Activated T-helper 1 cell treated with anti-CD3 and anti-CD28 coated beads, Interleukin-12 subunit alpha, Interleukin-12 subunit beta, Interleukin-2, Interleukin-4 antibody, amounts not matched to agents 30 ng/mL and 10 ng/mL and 1 ng/mL, durations not matched to agents 14 hours and 24 hours and 36 hours (primary cell): ENCODE measurements around the gene PARP2. TPM values are rescaled to one million over a fixed set of nuclear protein-coding genes. Genes with fewer than 3 reads are reported as not detected.
"Not testable (repeated sequence)": the region's sequence is repeated elsewhere in the genome, so short reads cannot be mapped to it uniquely, and the experiment has no call there.

Source experiments
- DNase-seq: peaks from one replicate; pipeline ENCODE4 v3.0.0; 2021; ENCODE audit warnings: low spot score
- H3K27ac Mint-ChIP-seq: one replicate; pipeline ENCODE4 v1.8.0; 2021; ENCODE audit warnings: mild to moderate bottlenecking, mixed read lengths
- H3K27me3 Mint-ChIP-seq: one replicate; pipeline ENCODE4 v1.8.0; 2022; ENCODE audit warnings: mild to moderate bottlenecking, moderate library complexity, mixed read lengths; ENCODE audit not compliant: insufficient read depth
- H3K36me3 Mint-ChIP-seq: one replicate; pipeline ENCODE4 v1.8.0; 2021; ENCODE audit warnings: low read depth, mixed read lengths
- H3K4me1 Mint-ChIP-seq: one replicate; pipeline ENCODE4 v1.8.0; 2021; ENCODE audit warnings: low read depth, mixed read lengths
- H3K4me3 Mint-ChIP-seq: one replicate; pipeline ENCODE4 v1.8.0; 2021; ENCODE audit warnings: mild to moderate bottlenecking, moderate library complexity, mixed read lengths
- H3K9me3 Mint-ChIP-seq: one replicate; pipeline ENCODE4 v1.8.0; 2021; ENCODE audit warnings: mixed read lengths
- intact Hi-C: fragments of 100-400 bp; cut with micrococcal nuclease; formaldehyde crosslinking; loops from one replicate; pipeline ENCODE4 v1.15.1; 2024
- total RNA-seq: library from RNA; stranded (reverse); gene quantifications from 2 replicates; pipeline ENCODE4 v1.2.3, GENCODE V29; 2022

Gene PARP2
- total RNA-seq, 1 donor from 2014 or later: 32.5 TPM

DNA sequence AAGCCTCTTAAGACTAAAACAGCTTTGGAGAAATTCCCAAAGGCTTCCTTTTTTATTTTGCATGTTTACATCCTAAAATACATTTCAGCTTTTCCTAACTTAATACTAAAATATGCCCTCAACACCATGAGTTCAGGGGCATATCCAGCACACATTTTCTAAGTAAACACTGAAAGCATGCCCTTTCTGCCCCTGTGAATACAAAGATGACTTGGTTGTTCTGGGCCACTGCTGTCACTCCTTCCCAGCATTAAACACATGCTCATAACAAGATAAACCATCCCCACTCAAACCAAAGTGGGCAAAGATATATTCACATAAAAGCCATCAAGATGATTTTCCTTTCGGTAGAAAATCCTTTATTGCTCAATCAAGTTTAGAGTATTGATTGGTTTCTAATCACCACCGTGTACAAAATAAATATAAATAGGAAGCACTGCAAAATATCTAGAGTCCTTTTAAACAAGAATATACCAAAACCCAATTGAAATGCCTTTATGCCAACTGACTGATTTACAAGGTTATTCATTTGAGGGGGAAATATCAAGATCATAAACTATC is 12.3 kb upstream of the PARP2 start:
- DNase-seq: no peak
- peak overlapping the region; percentile 64 for H3K4me3 Mint-ChIP-seq
- H3K9me3 Mint-ChIP-seq: no peaks in the 10 kb centered on the region
- peak overlapping the region; percentile 11 for H3K27ac Mint-ChIP-seq
- no peaks in the 10 kb centered on the region for H3K27me3 Mint-ChIP-seq
- H3K4me1 Mint-ChIP-seq: peaks cover 71% of the 10 kb centered on the region
- peaks cover 21% of the 10 kb centered on the region for H3K36me3 Mint-ChIP-seq
- intact Hi-C loops: loop anchor here (10.0 kb wide), 1 partner anchor 644 kb away; no protein-coding TSS in a partner anchor

DNA sequence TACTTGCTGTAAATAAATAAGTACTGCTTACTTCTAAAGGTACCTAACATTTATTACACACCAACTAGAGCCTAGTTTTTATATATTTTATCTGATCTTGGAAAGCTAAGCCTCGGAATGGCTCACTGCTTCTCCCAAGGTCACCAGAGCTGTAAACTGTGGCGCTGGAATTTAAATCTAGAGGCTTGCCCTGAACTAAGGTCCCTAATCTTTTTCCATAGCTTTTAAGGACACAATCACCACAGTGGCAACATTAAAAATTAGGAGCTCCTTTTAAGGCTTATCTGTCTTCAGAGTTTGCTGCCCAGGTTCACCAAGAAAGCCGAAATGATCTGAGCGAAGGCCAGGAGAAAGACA is 11.0 kb upstream of the PARP2 start:
- Mint-ChIP-seq H3K4me3 (peak overlapping the region; percentile 98), H3K27ac (peak overlapping the region; percentile 91), H3K4me1 (peaks cover 64% of the 10 kb centered on the region), H3K27me3 (no peaks in the 10 kb centered on the region), H3K9me3 (no peaks in the 10 kb centered on the region), H3K36me3 (peaks cover 19% of the 10 kb centered on the region)
- DNase-seq: no peak
- intact Hi-C loops: loop anchor here (2.0 to 10.0 kb wide), 3 partner anchors 80 to 642 kb away; partner anchors contain the start of gene TEP1

DNA sequence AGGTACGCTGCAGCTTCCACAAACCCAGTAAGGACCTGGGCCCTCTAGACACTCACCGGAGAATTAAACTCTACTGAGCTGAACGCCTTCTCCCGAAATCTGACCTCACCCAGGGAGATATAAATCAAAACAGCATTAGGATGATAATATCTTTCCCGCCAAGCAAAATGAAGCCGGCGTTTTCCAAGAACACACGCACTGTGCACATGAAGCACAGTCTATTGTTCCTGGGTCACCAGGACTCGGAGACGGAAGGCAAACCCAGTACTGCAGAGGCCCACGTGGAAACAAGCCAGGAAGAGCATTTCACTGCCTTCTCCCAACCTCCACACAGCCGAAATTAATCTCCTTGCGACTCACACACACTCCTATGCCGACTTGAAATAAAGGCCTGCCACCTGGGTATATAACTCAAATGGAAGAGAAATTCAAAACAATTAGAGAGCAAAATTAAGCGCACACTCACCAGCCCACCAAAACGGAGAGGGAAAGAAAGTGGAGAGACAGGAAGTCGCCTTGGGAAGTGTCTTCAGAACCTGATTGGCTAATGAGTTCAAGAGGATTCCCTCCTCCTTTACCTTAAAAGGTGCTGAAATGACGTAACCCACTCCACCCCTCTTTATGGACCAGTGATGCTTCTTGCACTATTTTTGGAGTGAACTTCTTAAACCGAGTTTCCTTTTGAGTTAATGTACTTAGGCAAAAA is 10.5 kb upstream of the PARP2 start, which contains the start of gene CCNB1IP1:
TSS of gene CCNB1IP1 (minus strand) at position 492 of the 706 bp plus-strand sequence. CDS start 16,756 bp downstream, outside the sequence.
- Mint-ChIP-seq H3K4me1 (peaks cover 59% of the 10 kb centered on the region), H3K36me3 (peaks cover 17% of the 10 kb centered on the region), H3K9me3 (no peaks in the 10 kb centered on the region), H3K4me3 (peak within 1 kb of the TSS; percentile 98), H3K27ac (peak within 1 kb of the TSS; percentile 91), H3K27me3 (peaks cover 5% of the 10 kb centered on the region)
- intact Hi-C loops: loop anchor here (1.0 to 10.0 kb wide), 6 partner anchors 10 to 642 kb away; partner anchors contain the start of genes PARP2, PIP4P1 and TEP1
- DNase-seq: peak; percentile 62

DNA sequence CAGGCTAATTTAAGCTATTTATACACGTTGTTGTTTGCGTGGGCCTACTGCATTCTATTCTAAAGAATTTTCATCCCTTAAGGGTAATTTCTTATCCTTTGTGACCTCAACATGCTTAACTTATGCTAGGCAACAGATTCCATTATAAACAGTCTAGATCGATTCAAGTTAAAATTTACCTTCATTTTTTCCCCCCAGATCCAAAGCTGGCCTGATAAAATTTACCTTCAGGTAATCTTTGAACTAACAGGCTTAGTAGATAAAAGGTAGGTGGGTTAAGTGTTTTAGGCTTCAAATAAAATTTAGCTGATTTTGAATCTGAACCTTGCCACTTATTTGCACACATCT is 10.0 kb upstream of the PARP2 start:
- intact Hi-C loops: loop anchor here (1.0 to 10.0 kb wide), 6 partner anchors 10 to 641 kb away; partner anchors contain the start of genes PARP2, PIP4P1 and TEP1
- peak overlapping the region; percentile 98 for H3K4me3 Mint-ChIP-seq
- peak overlapping the region; percentile 91 for H3K27ac Mint-ChIP-seq
- no peaks in the 10 kb centered on the region for H3K9me3 Mint-ChIP-seq
- no peak for DNase-seq
- peaks cover 5% of the 10 kb centered on the region for H3K27me3 Mint-ChIP-seq
- H3K4me1 Mint-ChIP-seq: peaks cover 53% of the 10 kb centered on the region
- H3K36me3 Mint-ChIP-seq: peaks cover 17% of the 10 kb centered on the region

DNA sequence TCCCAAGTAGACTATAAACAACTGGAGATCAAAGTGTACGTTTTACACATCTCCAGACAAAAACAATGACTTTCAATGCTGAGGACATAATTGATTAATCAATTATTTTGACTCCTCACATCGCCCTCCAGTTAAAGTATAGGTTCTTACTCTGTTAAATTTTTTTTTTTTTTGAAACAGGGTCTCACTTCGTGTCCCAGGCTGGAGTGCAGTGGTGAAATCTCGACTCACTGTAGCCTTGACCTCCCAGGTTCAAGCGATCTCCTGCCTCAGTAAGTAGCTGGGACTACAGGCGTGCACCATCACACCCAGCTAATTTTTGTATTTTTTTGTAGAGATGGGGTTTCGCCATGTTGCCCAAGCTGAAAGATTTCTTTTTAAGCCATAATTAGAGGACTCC is 9.4 kb upstream of the PARP2 start:
- H3K9me3 Mint-ChIP-seq: no peaks in the 10 kb centered on the region
- H3K4me1 Mint-ChIP-seq: peaks cover 48% of the 10 kb centered on the region
- peaks cover 10% of the 10 kb centered on the region for H3K27me3 Mint-ChIP-seq
- no peak overlapping the region for H3K27ac Mint-ChIP-seq
- no peak for DNase-seq
- H3K4me3 Mint-ChIP-seq: peak overlapping the region; percentile 98
- intact Hi-C loops: loop anchor here (10.0 kb wide), 1 partner anchor 641 kb away; no protein-coding TSS in a partner anchor
- peaks cover 13% of the 10 kb centered on the region for H3K36me3 Mint-ChIP-seq

DNA sequence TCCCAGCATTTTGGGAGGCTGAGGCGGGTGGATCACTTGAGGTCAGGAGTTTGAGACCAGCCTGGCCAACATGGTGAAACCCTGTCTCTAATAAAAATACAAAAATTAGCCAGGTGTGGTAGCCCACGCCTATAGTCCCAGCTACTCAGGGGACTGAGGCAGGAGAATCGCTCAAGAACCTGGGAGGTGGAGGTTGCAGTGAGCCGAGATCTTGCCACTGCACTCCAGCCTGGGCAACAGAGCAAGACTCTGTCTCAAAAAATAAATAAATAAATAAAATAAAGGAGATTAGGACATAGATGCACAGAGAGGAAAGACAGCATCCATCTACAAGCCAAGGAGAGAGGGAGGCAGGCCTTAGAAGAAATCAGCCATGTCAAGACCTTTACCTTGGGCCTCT is 2.4 kb upstream of the PARP2 start:
- H3K36me3 Mint-ChIP-seq, H3K9me3 Mint-ChIP-seq, DNase-seq, H3K27ac Mint-ChIP-seq: not testable (repeated sequence)
- Mint-ChIP-seq H3K27me3 (peaks cover 11% of the 10 kb centered on the region), H3K4me1 (peaks cover 19% of the 10 kb centered on the region), H3K4me3 (peak overlapping the region; percentile 15)
- intact Hi-C loops: loop anchor here (5.0 kb wide), 1 partner anchor 291 kb away; no protein-coding TSS in a partner anchor

DNA sequence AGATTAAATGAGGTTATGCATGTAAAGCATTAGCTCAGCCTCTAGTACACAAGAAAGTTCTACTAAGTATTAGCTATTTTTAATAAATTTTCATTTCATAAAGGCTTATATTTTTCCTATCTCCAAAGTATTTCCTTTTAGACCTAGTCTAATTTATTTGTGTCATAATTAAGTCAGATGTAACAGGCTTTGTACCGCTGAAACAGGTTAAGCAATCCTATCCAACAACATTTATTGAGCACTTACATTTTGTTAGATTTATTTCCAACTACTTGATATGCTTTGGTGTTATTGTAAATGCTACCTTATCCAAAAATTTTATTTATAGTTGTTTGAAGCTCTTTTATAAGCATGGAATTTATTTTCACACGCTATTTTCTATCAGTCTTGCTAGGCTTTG is 1.8 kb upstream of the PARP2 start:
- H3K4me1 Mint-ChIP-seq: peaks cover 19% of the 10 kb centered on the region
- H3K4me3 Mint-ChIP-seq: peak overlapping the region; percentile 95
- peaks cover 11% of the 10 kb centered on the region for H3K27me3 Mint-ChIP-seq
- no peak overlapping the region for H3K27ac Mint-ChIP-seq
- H3K36me3 Mint-ChIP-seq: peaks cover 14% of the 10 kb centered on the region
- H3K9me3 Mint-ChIP-seq: no peaks in the 10 kb centered on the region
- DNase-seq: no peak
- intact Hi-C loops: loop anchor here (2.0 to 5.0 kb wide), 2 partner anchors 15 to 291 kb away; no protein-coding TSS in a partner anchor

DNA sequence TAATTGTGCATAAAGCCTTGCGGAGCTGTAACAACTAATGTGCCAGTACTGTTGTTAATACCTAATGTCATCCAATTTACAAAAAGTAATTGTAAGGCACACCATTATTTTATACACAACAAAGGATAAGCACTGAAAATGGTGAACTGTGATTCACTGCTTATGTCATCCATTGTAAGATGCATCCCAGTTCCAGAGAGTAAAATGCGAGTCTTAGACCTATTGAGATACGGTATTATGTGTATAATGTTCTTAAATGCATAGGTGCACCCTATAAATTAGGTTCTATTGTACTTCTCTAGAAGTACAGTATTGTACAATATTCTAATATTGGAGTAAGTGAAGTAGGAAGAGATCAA is 406 bp downstream of the PARP2 start:
- no peaks in the 10 kb centered on the region for H3K9me3 Mint-ChIP-seq
- H3K27me3 Mint-ChIP-seq: peaks cover 3% of the 10 kb centered on the region
- H3K4me3 Mint-ChIP-seq: peak overlapping the region; percentile 95

DNA sequence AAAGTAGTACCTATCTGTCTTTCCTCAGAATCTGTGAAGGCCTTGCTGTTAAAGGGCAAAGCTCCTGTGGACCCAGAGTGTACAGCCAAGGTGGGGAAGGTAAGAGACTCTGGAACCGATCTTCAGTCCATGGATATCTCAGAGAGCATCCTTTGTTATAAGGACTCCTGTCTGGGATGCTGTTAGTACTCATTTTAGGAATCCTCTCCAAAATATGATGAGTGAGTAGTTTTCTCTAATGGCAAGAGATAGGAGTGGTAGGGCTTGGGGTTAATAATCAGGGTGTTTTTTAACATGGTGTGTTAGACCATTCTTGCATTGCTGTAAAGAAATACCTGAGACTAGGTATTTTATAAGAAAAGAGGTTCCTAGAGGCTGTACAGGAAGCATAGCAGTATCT is 1.9 kb downstream of the PARP2 start:
- intact Hi-C loops: no loop called here
- H3K36me3 Mint-ChIP-seq: peaks cover 24% of the 10 kb centered on the region
- DNase-seq: no peak
- H3K27ac Mint-ChIP-seq: no peak overlapping the region
- H3K27me3 Mint-ChIP-seq: no peaks in the 10 kb centered on the region
- no peaks in the 10 kb centered on the region for H3K9me3 Mint-ChIP-seq
- peaks cover 21% of the 10 kb centered on the region for H3K4me1 Mint-ChIP-seq
- no peak overlapping the region for H3K4me3 Mint-ChIP-seq

More for the DNA sequence above, 406 bp downstream of the PARP2 start:
- Mint-ChIP-seq H3K36me3 (peaks cover 18% of the 10 kb centered on the region), H3K4me1 (peaks cover 19% of the 10 kb centered on the region), H3K27ac (peak overlapping the region; percentile 96)
- intact Hi-C loops: loop anchor here (1.0 to 5.0 kb wide), 11 partner anchors 11 to 338 kb away; partner anchors contain the start of genes CCNB1IP1, OSGEP, PIP4P1 and PNP
- DNase-seq: no peak

DNA sequence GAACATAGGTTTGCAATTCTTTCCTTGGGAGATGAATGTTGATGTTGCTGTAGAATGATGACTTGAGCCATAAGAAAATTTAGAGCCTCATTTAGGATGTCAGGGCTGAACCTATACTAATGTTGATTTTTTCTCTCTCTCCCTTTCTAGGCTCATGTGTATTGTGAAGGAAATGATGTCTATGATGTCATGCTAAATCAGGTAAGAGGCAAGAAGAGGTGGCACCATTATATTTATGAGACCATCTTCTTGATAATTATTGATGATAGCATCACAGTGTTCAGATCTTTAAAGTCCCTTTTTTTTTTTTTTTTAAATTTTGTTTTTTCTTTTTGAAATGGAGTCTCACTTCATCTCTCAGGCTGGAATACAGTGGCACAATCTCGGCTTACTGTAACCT is 3.3 kb downstream of the PARP2 start:
- H3K36me3 Mint-ChIP-seq: peaks cover 29% of the 10 kb centered on the region
- H3K27ac Mint-ChIP-seq: no peak overlapping the region
- H3K27me3 Mint-ChIP-seq: no peaks in the 10 kb centered on the region
- no peaks in the 10 kb centered on the region for H3K9me3 Mint-ChIP-seq
- DNase-seq: no peak
- no peak overlapping the region for H3K4me3 Mint-ChIP-seq
- intact Hi-C loops: no loop called here
- H3K4me1 Mint-ChIP-seq: peaks cover 24% of the 10 kb centered on the region

DNA sequence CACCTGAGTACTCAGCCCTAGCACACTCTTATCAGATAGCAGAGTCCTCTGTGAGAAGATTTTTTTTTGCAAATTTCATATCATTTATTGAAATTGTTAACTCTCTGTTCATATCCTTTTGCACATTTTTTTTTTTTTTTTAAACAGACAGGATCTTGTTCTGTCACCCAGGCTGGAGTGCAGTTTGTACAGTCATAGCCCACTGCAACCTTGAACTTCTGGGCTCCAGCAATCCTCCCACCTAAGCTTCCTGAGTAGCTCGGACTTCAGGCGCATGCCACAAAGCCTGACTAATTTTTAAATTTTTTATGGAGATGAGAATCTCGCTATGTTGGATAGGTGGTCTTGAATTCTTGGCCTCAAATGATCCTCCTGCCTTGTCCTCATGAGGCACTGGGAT is 4.3 kb downstream of the PARP2 start:
- H3K27ac Mint-ChIP-seq: no peak overlapping the region
- DNase-seq: no peak
- H3K4me1 Mint-ChIP-seq: peaks cover 24% of the 10 kb centered on the region
- intact Hi-C loops: no loop called here
- peaks cover 35% of the 10 kb centered on the region for H3K36me3 Mint-ChIP-seq
- no peaks in the 10 kb centered on the region for H3K27me3 Mint-ChIP-seq
- no peak overlapping the region for H3K4me3 Mint-ChIP-seq
- no peaks in the 10 kb centered on the region for H3K9me3 Mint-ChIP-seq

DNA sequence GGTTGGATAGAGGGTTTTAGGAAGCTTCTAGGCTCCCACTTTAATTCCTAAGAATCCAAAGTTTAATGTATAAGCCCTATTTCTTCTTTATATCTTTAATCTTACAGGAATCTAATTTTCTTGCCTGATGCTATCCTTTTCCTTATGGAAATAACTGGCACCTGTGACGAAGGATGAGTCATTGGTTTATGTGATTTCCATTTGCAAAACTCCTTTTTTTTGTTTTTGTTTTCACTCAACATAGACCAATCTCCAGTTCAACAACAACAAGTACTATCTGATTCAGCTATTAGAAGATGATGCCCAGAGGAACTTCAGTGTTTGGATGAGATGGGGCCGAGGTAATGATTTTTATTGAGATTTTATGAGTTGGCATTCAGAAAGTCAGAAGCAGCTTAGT is 6.8 kb downstream of the PARP2 start:
- Mint-ChIP-seq H3K4me3 (no peak overlapping the region), H3K36me3 (peaks cover 39% of the 10 kb centered on the region), H3K27me3 (no peaks in the 10 kb centered on the region), H3K9me3 (no peaks in the 10 kb centered on the region), H3K27ac (no peak overlapping the region), H3K4me1 (peaks cover 10% of the 10 kb centered on the region)
- intact Hi-C loops: no loop called here
- DNase-seq: no peak

DNA sequence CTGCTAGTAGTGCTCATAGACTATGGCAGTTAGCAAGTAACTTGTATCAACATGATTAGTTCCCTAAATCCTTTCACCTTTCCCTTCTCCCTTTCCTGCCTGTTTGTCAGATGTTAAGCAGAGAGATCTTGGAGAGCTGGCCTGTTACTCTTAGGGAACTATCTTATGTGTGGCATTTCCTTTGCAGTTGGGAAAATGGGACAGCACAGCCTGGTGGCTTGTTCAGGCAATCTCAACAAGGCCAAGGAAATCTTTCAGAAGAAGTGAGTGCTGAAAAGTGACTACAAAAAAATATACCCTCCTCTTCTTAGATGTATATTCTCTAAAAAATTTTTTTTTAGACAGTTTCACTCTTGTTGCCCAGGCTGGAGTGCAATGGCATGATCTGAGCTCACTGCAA is 7.4 kb downstream of the PARP2 start:
- no peaks in the 10 kb centered on the region for H3K27me3 Mint-ChIP-seq
- no peaks in the 10 kb centered on the region for H3K9me3 Mint-ChIP-seq
- H3K27ac Mint-ChIP-seq: no peak overlapping the region
- intact Hi-C loops: no loop called here
- no peak overlapping the region for H3K4me3 Mint-ChIP-seq
- peaks cover 6% of the 10 kb centered on the region for H3K4me1 Mint-ChIP-seq
- DNase-seq: no peak
- peaks cover 37% of the 10 kb centered on the region for H3K36me3 Mint-ChIP-seq
